OCI-M2 (cell line): Measurements from ENCODE around the gene CD58.

ENCODE experiments used
- DNase-seq: peaks from one replicate; lab custom pipeline; 2025; ENCODE audit not compliant: unreplicated experiment; lab: John Stamatoyannopoulos, UW

The CD58 gene

GRCh38 chr1:116494353-116494692 lies 76.5 kb downstream of the CD58 start:
- DNase-seq: no peak

DNA sequence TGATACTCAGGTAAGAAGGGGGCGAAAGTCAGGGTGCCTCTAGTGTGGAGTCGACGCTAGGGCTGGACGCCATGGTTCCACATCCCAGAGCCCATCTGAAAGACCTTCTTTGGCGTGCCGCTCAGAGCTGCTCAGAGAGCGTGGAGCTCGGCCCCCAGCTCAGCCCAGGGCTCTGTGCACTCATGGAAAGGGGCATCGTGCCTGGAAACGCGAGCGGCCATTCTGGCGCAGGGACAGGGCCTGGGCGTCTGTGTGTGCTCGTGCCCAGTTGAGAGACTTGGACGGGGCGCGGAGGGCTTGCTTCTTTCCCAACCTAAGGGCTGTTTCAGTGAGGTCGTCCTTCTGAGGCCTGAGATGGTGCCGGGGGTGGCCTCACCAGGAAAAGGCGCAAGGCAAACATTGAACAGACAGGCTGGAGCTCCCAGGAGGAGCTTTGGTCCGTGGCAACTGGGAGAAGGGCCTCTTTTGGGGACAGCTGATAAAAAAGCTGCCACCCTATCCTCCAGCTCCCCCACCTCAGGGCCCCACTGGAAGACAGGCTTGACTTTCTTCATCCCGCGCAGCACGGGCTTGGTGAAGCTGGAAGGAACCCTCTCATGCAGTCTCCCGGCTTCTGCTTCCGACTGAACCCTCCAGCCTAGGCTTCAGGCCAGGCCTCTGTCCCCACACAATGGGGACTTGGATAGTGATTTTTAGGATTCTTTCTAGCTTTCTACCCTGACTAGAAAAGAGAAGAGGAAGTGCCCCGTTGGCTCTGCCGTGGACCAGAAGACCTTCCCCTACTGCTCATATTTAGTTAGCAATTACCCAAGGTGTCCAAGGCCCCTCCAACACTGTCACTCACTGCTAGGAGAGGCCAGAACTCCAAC lies 77.1 kb downstream of the CD58 start:
- DNase-seq: no peak

DNA sequence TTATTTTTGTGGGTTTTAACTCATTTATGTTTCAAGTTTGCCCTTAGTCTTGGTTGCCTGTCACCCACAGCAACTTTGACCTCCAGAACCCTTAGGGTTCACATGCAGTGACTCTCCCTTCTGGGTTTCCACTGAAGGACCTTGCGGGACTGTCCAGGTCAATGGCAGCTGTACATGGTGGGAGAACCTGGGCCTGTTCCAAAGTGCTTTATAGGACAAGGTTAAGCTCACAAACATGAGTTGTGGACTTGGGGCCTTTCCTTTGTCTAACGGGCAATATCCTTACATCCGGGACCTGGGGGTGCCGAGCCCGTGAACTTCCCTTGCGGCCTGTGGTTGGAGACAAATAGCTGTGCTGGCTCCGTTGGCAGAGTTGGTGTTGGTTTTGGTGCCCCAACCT lies 77.8 kb downstream of the CD58 start:
- DNase-seq: no peak

DNA sequence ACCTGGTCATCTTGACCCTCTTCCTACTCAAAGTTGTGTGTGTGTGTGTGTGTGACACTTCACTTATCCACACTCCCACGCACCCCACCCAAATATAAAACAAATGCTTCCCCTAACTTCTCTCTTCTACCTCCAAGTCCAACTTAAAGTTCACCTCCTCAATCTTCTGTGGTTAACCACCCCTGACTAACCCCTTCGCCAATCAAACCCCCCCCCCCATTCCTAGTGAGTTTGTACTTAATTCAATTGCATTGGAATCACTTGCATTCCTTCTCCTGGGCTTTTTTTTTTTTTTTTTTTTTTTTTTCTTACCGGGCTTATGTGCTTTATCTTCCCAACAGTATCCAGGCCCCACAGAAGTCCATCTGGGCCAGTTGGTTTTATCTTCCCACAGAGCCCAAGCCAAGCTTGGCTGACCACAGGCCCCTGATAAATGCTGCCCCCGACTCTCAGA lies 78.4 kb downstream of the CD58 start:
- no peak for DNase-seq

DNA sequence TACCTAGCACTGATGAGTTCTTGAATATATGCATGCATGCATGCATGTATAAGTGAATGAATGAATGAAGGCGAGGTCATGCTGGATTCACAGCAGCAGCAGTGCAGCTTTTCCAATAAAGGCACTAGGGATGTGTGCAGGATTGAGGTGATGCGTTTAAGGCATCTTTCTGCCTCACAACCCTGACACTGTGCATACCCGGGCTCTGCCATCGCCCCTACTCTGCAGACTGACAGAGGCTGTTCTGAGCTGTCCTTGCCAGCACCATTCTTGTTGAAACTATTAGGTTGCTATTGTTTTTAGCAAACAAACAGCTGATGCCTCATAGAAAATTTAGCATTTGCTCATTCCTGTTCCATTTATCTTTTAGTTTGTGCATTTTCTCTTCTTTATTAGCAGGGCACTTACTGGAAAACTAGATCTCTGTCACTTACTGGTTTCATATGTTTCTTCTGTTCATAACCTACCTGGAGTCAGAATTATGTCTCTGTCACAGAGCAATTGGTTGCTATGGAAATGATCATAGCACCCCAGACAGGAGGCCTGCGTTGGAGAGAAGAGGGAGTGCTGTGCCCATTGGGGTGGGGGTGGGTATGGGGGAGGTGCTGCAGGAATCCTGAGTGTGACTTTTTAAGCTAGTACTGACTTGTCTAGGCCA lies 79.0 kb downstream of the CD58 start:
- no peak for DNase-seq

GRCh38 chr1:116490588-116490987 lies 80.2 kb downstream of the CD58 start:
- no peak for DNase-seq

- DNase-seq: no peak
Measured at GRCh38 chr1:116489231-116489697, 81.6 kb downstream of the CD58 start.

DNA sequence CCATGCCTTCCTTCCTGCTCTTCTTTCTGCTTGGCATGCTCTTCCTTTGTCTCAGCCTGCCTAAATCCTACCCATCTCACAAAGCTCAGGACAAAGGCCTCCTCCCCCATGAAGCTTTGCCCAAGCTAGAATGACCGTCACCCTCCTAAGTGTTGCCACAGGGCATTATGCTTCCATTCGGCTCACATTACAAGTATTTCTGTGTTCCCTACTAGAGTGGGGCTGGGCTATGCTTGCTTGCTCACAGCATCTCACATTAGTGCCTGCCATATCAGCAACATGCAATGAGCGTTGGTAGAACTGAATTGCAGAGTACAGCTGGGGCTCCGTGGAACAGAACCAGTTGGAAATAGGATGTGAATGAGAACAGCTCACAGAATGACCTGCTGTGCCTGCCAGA lies 82.8 kb downstream of the CD58 start:
- no peak for DNase-seq

DNA sequence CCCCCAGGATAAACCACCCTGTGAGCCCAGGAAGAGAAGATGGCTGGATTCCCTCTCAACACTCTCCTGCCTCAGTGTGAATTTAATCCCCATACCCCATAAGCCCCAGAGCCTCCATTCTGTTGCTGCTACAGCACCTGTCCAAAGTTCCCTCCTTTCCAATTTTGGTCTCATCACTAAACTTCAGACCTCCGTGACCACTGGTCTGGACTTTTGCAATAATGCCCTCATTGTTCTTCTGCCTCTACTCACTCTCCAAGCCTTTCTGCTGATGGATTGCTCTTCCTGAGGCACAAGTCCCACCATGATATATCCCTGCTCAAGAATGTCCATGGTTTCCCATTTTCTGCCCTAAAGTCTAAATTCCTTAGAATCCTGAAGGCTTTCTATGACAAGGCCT lies 83.2 kb downstream of the CD58 start:
- no peak for DNase-seq

DNA sequence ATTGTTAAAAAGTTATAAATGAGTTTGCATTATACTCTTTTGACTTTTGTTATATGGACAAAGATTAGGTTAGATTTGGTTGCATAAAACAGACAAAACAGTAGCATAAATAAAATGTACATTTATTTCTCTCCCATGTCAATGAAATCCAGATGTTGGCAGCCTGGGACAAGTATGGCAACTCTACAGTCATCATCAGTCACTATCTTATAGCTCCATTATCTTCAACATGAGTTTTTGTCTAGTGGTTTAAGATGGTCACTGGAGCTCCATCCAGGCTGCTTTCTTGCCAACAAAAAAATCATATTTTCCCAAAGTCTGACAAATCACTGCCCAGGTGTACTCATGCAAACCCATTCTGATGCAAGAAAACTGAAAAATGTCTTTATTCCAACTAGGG lies 83.8 kb downstream of the CD58 start:
- no peak for DNase-seq

- DNase-seq: no peak
Measured at GRCh38 chr1:116486424-116486823, 84.4 kb downstream of the CD58 start.

- no peak for DNase-seq
Measured at GRCh38 chr1:116485976-116486375, 84.8 kb downstream of the CD58 start.

DNA sequence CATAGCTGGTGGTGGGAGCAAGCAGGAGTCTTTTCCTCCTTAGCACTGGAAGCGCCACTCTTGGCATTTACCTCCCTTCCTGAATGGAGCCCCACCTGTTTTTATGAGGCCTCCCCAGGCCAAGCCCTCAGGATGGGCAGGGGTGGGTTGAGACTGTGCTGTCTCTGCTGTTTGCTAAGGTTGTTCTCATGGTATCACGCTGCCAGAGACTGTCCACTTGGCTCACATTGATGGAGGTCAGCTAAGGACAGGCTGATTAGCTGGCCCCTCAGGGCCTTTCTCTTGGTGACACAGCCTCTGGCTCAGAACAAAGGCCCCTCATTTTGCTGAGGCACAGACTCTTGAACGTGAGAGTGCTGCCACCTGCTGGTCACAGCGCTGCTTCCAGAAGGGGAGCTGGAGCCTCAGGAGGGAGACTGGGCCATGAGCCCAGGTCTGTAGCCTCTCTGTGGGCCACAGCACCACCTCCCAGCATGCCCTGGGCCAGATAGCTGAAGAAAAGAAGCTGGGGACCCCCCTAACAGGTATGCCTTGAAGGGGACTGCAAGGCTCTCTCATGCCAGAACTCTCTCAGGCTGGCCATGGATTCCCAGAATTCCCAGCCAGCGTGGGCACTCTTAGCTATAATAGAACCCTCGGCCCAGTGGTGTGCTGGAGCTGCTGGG lies 85.6 kb downstream of the CD58 start:
- DNase-seq: no peak

DNA sequence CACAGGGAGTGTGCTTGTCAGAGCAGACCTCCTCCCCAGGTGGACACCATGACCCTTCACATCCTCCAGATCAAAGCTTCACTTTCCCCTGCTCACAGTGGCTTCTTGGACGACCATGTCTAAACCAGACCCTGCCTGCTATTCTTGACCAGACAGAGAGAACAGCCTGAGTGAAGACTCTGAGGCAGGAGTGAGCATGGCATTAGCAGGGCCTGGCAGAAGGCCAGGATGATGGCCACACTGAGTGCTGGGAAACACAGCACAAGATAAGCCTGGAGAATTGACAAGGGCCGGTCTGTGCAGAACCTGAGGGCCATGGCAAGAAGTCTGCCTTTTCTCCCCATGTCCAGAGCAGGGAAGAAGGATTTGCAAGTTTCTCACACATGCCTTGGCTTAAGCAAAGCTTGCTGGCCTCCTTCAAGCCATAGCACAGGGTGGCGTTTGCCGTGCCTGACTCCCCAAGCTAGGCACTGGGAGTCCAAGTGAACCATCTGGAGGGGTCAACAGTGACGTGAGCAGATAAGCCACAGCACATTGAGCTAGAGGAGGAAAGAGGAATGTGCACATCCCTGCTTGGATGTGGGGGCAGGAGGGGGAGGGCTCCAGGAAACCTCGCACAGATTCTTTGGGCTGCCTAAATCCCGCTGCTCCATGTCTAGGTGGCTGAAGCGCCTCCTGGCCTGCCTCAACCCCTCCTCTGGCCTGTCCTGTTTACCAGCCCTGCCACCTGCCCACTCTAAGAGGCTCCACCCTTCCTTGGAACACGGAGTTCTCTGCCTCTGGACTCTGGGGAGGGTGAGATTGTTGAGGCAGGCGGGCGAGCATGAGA lies 87.1 kb downstream of the CD58 start:
- DNase-seq: no peak

- no peak for DNase-seq
Measured at GRCh38 chr1:116482490-116482889, 88.3 kb downstream of the CD58 start.

- DNase-seq: no peak
Measured at GRCh38 chr1:116481934-116482333, 88.9 kb downstream of the CD58 start.

DNA sequence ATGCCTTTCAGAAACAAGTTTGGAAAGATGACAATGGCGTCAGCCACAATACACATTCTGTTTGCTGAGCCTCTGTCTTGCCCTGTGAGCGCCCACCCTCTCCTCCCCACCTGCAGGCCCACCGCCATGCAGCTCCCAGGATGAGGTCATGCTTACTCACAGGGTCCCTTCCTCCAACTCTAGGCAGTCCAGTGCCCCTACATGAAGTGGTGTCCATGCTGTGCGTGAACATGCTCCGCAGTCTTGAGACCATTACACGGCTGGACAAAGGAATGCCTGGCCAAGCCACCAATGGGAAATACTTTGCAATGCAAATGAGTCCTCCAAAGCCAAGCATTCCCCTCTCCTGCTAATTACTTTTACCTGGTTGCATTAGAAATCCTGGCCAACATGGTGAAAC lies 92.2 kb downstream of the CD58 start:
- no peak for DNase-seq

DNA sequence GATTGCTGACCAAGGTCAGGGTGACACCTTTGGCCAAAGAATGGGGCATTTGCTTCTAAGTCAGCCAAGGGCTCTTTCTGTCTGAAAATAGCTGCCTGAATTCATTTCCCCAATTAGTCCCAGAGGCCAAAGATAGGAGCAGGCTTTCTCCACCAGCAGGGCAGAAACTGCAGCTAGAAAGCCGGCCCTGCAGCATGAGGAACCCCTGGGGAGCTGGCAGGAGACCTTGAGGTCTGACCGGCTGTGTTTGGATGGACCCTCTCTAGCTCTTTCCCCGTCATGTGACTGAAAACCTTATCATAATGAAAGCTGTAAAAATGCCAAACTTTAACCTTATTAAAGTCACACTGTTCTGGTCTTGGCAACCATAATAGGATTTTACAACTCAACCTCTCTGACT lies 93.4 kb downstream of the CD58 start:
- no peak for DNase-seq

GRCh38 chr1:116476321-116476720 lies 94.5 kb downstream of the CD58 start:
- no peak for DNase-seq

DNA sequence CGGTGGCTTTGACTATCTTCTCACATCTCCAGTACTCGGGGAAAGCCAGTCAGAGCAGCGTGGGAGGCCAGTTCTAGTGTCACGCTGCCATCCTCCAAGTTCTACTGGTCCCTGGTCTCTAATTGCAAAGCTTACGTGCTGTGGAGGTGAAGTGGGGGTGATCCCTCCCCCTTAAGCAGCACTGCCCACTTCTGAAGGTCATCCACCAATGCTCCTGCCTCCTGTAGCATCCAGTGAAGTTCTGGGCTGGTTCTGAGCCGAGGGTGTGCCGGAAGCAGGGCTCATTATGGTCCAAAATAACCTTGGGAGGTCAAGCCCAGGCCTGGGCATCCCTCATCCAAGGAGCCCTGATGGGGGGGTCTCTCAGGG lies 95.0 kb downstream of the CD58 start:
- DNase-seq: no peak
